Globus pallidus (tissue), 1 donor: Measurements from ENCODE around the gene PPFIA4.

ENCODE experiments used
- DNase-seq: peaks from one replicate; pipeline ENCODE4 v3.0.0-alpha.2; 2015; ENCODE audit warnings: low spot score

Gene PPFIA4

DNA sequence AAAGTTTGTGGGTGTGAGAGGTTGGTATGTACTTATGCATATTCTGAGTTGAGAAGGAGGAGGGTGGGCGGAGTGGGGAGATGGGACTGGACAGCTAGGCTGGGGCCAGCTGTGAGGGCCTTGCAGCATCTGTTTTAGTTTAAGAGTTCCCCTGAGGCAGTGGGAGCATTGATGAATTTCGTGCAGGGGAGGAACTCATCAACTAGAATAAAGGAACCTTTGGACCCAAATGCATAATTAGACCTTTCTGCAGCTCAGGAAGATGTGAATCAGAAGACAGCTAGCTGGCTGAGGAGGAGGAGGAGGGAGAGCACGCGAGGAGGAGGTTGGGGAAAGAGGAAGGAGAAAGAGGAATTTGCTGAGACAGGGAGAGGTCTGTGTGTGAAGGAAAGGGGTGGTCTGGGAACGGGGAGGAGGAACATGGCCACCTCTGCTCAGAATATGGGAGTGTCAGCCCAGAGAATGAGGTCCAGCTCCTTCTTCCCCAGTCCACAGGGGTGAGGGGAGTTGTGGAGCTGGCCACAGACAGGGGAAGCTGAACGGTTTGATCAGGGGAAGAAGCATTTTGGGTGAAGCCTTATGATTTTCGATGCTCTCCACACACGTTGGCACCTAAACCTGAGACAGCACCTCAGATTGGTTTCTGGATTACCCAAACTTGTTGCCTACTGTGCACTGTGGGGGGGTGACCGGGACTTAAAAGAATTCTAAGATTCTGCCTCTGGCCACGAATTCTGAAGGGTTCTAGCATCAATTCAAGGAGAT is 31.8 kb downstream of the PPFIA4 start:
- no peak for DNase-seq

DNA sequence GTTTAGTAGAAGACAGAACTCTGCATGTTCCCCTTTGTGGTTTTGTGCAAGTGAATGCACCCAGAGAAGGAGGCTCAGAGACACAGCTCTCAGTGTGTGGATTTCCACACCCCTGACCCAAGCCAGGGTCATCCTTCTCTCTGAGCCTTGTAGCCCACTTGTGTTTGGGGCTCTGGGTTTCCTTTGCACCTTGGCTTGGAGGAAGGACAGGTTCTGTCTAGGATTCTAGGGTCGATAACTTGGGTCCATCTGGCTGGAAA is 32.3 kb downstream of the PPFIA4 start:
- DNase-seq, result no peak

DNA sequence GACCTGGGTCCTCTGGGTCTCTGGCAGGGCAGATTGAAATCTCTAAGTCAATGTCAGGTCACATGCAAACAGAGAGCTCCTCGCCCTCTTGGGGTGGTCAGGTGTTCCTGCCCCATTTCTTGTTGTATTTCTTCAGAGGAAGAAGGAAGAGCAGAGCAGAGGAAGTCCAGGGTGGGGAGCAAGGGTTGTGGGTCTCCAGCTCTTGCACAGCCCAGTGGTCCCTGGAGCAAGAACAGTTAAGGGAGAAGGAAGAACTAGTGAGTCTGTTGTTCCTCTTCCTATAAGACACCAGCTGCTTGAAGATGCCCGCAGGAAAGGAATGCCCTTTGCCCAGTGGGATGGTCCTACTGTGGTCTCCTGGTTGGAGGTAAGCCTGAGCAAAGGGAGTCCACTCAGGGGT is 33.2 kb downstream of the PPFIA4 start:
- DNase-seq, result no peak

DNA sequence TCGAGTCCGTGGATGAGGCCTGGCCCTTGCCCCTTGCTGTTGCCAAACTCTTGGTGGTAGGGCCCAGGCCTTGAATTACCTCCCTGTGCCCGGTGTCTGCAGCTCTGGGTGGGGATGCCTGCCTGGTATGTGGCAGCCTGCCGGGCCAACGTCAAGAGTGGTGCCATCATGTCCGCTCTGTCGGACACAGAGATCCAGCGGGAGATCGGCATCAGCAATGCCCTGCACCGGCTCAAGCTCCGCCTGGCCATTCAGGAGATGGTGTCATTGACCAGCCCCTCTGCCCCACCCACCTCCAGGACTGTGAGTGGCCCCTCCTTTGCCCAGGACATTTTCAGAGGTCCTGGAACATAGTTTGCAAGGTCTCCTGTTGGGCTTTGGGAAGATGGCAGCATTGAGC is 33.8 kb downstream of the PPFIA4 start:
- DNase-seq, result no peak

DNA sequence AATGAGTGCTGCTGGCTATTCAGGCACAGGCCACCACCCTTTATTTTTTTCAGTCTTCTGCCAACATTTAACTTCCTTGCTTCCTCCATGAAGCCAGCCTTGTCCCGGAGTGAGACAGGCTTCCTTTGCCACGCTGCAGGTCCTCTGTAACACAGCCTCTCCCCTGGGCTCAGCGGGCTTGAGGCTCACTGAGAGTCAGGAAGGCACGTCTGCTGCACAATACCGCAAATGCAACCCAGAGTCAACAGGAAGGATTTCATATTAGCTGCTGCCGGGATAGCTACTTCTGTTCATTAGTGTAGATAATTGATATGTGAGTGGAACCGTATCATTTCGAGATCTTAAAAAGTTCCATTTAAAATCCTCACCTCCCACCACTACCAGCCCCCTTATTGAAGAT is 37.0 kb downstream of the PPFIA4 start:
- DNase-seq, result no peak

DNA sequence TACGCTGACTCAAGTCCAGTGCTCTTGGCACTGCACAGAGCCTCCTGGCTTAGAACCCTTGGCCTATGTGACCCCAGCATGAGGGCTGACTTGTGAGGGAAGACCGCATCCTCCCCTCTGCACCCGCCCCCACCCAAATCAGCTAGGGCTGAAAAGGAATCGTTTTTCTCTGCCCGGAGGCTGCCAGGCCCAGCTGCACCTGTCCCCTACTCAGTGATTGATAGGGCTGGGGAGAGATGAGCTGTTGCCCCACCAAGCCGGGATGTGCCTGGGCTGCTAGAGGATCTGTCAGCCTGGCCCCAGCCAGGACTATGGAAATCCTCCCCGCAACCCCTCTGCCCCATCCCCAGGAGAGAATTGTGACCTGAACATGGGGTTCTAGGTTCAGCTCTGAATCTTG is 38.9 kb downstream of the PPFIA4 start:
- no peak for DNase-seq

DNA sequence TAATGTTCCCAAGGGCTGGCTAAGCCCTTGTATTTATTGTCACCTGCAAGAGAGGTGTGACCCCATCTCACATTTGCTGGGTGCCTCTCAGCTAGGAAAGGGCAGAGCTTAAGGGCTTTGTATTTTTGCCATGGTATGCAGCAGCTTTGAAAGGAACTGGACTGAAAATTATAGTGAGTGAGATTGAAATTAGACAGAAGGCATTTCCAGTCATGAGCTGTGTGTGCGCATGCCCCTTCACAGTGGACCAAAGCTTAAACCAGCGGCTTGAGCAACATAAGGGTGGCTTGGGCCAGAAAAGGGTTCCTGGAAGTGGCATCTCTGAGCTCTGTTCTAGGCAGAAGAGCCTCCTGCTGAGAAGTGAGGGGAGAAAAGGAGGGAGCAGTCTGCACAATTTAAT is 39.7 kb downstream of the PPFIA4 start:
- no peak for DNase-seq

DNA sequence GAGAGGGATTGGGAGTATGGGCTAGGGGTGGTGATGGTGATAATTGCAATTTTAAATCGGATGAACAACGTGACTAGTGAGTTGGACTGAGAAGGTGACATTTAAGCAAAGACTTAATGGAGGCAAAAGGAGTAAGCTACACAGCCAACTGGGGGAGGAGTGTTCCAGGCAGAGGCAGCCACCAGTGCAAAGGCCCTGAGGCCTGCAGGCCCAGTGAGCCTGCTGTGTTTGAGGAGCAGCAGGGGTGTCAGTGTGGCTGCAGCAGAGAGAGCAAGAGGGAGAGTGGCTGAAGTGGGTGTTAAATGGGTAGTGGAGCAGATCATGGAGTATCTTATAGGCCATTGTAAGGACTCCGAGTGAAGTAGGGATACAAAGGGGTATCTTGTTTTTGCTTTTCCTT is 40.7 kb downstream of the PPFIA4 start:
- DNase-seq, result no peak

DNA sequence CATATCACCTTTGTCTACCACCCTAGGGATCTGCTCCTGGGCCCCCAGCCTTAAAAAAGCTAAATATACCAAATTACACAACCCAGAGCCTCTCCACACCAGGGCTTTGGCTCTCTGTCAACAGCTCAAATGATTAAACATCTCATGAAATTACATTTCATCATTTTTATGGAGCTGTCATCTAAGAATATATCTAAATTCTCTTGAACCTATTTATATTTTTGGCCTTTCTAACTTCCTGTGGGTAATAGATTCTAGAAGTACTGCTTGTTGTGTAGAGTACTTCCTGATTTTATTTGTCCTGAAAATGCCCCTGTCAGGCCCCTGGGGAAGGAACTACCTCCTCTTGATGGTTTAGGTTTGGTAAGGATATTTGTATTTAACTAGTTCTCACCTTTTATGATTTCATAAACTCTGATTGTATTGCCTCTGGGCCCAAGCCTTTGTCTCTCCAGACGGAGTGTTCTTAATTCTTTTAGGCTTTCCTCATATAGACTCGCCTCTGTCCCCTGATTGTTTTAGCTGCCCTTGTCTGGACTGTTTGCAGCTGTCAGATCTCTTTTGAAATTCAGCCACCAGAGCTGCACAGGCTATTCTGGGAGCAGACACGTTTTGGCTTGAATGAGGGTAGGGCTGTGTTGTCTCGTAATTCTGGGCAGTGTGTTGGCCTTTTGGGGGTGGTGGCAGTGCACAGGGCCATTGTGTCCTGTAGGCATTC is 42.9 kb downstream of the PPFIA4 start:
- peak; percentile 51 for DNase-seq

DNA sequence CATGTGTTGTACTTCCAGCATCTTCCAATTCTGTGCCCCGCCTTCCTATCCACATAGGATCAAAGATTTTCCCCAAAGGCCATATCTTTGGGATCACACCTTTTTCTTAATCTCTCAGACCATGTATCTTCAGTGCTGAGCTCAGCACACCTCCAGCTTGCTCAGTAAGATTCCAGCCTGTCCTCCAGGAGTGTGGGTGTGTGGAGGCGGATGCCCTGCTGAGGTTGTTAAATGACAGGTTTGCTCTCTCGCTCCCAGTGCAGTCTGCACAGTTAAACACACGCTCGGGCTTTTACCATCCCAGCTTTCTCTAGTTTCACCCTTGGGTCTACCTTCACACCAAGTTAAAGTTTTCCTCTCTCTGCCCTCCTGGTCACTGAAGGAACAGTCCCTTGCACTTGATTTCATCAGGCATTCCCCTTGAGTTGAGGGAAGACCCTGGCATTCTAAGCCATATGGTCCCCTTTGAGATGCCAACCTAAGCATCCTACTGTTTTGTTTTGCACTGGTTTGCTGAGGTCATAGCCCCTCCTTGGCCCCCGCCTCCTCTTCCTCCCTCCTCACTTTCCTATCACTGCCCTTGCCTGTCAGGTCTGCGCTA is 45.8 kb downstream of the PPFIA4 start:
- DNase-seq, result no peak

DNA sequence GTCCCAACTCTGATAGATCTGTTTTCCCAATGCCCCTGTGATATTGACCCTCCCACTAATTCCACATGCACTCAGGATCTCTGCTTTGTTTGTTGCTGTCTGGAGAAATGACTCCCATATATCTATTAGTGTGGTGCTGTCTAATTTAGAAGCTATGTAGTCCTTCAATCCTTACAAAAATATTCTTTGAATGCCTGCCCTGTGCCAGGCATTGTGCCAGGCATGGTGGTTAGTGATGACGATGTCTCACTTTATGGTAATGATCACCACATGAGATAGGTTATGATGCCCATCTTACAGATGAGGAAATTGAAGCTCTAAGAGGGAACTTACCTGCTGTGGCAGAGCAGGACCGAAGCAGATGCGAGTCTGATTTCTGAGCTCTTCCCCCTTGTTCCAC is 46.6 kb downstream of the PPFIA4 start:
- no peak for DNase-seq

DNA sequence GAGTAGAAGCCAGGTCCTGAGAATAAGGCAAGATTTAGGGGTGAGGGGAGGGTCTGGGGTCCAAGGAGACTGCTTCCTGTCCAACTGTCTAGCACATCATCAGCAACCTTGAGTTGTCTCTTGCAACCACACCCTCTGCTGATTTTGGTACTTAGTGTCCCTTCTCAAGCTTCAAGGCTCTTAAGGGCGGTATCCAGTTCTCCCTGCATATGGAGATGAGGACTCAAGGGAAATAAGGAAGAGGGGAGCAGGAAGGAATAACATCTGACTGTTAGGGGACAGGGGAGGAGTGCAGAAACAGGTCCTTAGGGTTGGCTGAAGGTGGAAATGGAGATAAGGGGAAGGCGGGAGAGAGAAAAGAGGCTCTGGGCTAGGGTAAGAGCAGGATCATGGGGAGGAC is 47.2 kb downstream of the PPFIA4 start:
- no peak for DNase-seq

DNA sequence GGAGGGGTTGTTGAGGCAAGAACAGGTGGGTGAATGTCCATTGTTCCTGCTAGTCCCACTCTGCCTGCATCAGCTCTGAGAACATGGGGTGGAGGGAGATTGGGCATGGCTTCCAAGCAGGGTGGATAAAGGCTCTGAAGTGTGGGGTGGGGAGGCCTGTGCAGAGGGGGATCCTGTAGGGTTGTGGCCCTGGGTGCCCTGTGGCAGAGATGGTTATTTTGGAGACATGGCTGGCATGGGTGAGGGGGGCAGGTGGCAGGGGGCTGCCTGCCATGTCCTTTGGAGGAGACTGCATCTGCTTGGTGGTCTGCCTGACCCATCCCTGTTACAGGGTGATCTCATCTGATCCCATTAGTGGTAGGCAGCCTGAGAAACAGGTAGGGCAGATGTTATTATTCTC is 48.3 kb downstream of the PPFIA4 start:
- no peak for DNase-seq

DNA sequence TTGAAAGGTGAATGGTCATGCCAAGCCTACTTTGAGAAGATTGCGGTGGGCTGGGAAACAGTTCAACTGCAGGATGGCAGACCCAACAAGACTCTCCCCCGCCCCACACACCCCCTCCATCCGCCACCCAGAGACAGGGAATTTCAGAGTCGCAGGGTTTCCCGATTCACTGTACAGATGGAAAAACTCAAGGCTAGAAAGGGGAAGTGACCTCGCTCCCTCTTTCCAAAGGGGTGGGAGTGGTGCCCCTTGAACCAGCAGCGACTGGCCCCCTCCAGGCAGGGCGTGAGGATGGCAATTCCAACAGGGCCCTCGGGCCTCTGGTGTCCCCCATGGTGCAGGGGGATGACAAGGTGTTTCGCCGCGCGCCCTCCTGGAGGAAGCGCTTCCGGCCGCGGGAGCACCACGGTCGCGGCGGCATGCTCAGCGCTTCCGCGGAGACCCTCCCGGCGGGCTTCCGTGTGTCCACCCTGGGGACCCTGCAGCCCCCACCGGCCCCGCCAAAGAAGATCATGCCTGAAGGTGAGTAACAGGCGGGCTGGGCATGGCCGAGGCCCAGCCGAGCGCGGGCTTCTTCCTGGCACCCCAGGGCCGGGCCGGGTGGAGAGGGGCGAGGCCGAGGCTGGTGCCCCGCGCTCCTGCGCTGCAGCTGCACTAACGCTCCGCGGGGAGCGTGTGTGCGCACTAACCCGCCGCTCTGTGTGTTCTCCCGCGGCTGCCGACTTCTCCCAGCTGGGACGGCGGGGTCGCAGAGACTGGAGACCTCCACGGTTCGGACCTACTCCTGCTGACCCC is 49.1 kb downstream of the PPFIA4 start:
- DNase-seq, result no peak

DNA sequence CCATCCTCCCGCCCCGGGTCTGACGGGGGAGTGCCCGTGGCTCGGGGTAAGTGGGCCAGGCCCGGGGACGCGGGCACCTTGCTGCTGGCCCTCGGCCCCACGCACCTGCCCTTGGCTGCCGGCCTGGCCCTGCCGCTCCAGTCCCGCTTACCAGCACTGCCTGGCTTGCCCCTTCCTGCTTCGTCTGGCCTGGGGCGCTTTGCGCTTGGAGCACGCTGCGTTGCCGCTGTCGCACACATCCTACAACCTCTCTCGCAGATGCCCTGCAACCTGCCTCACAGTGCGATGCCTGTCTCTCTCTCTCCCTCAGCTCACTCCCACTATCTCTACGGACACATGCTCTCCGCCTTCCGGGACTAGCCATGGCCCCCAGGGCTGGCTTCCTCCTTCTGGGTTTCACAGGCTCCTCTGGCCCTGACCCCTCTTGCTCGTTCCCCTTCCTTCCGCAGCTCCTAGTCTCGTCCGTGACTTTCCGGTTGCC is 49.8 kb downstream of the PPFIA4 start:
- DNase-seq, result no peak

DNA sequence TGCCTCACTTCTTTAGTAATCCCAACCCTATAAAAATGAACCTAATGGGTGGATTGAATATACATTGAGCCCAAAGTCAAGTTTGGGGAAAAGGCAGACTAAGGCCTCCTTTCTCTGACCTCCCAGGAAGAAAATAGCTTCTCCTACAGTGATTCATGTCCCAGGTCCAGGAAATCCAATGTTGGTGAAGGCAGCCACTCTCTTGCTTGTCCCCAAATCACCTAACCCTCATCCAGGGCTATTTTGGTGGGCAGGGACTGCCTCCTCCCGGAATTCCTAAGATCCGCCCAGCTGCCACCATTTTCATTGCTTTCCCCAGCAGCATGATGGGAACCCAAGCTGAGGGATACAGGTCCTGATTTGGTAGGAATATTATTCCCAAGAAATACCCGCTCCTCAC is 51.1 kb downstream of the PPFIA4 start:
- DNase-seq, result no peak

DNA sequence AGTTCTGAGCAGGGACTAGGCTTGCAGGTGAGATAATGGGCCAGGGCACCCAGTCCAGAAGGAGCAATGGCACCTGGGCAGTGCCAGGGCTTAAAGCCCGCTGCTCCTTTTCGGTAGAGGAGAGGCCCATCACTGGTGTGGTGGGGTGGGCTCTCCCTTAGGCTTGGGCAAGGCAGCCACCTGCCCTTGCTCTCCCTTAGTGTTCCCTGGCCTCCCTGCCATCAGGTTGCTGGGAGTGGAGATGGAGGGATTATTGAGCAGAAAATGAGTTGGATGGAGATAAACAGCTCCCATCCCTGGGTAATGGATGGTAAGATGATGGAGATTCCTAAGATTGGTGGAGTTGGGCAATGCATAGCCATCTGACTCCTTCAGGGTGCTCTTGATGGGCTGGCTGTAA is 51.7 kb downstream of the PPFIA4 start:
- no peak for DNase-seq

DNA sequence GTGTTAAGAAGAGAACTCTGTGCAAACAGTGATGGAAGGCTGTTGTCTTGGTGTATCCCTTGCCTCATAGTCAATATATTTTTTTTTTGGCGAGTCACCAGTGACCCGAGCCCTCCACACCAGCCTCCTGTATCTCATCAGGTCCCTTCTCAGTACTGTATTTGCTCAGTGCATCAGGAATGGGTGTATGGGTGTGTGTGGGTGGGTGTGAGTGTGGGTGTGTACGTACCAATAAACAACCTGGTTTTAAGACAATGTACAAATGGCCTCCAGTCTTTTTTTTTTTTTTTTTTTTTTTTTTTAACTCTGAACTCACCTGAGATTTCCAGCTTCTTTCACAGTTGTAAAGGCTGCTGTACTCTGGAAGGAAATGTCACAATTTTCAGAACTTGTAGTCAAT is 52.2 kb downstream of the PPFIA4 start:
- DNase-seq, result no peak

DNA sequence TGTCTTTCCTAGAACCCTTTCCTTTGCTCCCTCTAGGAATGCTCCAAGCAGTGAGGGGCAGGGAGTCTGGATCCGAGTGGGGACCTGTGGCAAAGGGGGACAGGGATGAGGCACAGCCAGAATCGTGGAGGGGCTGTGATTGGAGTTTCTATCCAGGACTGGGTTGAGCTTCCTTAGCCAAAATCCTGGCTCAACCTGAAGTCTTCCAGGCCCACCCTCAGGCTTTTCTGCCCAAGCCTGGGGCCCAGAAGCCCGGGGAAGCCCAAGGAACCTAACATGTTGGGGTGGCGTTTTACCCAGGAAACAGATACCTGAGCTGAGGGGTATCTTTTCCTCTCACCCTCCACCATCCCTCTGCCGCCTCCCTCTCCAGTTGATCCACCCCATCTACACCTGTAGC is 54.2 kb downstream of the PPFIA4 start:
- DNase-seq, result no peak

DNA sequence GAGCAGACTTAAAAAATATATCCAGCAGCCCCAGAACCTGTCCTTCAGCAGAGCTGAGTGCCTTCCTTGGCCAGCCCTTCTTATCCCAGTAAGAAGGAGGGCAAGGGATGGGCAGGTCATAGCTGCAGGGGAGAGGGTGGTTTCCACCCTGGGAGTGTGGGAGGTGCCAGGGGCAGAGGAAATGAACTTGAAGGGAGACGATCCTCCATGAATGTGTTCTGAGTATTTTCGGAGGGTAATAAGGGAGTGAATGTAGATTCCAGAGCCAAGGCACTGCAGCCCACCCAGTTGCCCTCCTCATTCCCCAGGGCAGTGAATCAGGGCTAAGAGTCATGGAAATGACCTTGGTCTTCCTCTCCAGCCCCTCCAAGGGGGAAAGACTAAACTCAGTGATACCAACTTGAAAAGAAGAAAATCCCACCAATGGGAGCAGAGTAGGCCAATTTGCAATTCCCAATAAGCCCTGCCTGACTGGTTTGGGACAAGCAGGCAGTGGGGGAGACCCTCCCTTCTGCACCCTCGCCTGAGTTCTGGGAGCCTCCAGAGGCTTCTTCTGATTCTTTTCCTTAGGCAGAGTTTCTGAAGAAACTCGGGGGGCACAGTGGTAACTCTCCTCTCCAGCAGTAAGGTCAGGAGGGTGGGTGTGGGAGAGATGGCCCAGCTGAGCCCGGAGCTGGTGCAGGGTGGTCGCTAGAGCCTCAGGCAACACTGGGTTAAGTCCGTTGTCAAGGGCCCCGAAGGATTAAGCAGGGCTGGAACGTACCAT is 55.4 kb downstream of the PPFIA4 start:
- DNase-seq, result no peak

DNA sequence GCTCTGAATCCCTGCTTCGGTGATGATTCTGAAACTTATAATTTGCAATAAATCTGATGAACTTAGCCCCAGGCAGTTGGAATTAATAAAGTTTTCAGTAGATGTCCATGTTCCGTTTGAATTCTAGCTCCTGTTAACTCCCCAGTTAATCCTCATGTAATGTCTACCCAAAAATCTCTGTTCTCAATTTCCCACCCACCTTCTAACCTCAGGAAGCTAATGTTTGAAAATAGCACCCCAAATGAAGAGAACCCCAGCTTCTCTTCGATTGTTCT is 55.9 kb downstream of the PPFIA4 start:
- DNase-seq, result no peak
